ELF-1 (cell line): Measurements from ENCODE around the gene SLC16A13.
"Not testable (repeated sequence)": the region's sequence is repeated elsewhere in the genome, so short reads cannot be mapped to it uniquely, and the experiment has no call there.

Source experiments
- DNase-seq: peaks from one replicate; pipeline ENCODE4 v3.0.0-alpha.2; 2016; ENCODE audit warnings: low read depth, low spot score

Gene SLC16A13

DNA sequence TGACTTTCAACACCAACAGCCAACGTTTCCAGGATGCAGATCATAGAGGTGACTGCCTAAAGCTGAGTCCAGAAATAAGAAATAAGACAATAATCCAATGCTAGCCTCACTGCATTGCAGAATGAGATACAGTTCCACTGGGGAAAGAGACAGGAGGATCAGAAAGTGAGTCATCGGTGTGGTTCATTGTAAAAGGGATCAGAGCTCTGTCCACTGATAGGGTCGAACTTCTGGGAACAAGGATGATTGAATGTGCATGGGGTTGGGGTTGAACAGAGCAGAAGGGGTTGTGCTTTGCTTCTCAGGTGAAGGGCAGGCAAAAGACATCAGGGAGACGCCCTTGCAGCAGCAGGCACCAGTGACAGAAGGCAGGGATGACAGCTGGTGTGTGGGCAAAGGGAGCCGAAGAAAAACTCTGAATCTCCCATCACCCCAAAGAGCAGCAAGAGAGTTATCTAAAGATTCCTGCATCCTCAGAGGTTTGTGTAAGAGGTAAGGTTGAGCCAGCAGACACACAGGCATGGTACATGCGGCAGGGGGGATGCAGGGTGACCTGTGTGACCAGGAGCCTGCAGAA lies 27.8 kb downstream of the SLC16A13 start:
- no peak for DNase-seq

DNA sequence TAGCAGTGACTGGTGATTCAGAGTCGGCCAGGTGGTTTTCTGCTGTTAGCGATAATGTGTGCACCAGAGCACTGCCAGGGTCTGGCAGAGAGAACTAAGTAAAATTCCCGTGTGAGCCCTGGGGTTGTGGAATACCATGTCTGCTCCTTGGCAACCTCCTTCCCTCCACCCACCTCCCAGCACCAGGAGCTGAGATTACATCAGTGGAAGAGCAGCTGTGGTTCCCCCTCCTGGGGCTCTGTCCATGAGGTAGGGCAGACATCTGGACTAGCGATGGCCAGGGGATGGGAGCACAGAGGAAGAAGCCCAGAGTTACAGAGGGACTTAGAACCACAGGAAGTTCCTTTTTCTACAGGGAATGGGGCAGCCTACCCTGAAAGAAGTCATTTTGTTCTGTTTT lies 28.4 kb downstream of the SLC16A13 start:
- no peak for DNase-seq

DNA sequence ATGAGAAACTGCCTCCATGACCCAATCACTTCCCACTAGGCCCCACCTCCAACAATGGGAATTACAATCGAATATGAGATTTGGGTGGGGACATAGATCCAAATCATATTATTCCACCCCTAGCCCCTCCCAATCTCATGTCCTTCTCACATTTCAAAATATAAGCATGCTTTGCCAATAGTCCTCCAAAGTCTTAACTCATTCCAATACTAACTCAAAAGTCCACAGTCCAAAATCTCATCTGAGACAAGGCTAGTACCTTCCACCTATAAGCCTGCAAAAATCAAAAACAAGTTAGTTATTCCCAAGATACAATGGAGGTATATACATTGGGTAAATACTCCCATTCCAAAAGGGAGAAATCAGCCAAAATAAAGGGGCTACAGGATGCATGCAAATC lies 31.4 kb downstream of the SLC16A13 start:
- no peak for DNase-seq

DNA sequence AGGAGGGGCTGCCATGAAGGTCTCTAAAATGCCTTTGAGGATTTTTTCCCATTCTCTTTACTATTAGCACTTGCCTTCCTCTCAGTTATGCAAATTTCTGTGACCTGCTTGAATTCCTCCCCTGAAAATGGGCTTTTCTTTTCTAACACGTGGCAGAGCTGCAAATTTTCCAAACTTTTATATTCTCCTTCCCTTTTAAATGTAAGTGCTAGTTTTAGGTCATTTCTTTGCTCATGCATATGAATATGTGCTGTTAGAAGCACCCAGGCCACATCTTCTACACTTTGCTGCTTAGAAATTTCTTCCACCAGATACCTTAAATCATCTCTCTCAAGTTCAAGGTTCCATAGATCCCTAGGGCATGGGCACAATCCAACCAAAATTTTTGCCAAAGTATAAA lies 32.5 kb downstream of the SLC16A13 start:
- DNase-seq, result no peak

DNA sequence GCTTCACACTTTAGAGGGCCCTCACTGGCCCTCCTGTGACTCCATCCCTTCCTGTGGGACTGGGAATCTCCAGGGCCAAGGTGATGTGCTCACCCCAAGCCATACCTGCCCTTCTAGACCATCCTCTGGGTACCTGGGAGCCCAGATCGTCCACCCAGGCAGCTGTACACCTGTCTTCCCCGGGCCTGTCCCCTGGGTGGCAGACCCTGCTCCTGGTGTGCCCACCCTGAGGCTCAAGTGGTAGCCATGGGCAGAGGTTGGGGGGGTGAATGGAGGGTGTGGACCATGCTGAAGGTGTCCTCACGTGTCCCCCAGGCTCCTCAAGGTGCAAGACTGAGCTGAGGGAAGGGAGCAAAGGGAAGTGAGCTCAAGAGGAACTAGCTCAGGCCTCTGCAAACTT lies 34.9 kb downstream of the SLC16A13 start:
- no peak for DNase-seq

DNA sequence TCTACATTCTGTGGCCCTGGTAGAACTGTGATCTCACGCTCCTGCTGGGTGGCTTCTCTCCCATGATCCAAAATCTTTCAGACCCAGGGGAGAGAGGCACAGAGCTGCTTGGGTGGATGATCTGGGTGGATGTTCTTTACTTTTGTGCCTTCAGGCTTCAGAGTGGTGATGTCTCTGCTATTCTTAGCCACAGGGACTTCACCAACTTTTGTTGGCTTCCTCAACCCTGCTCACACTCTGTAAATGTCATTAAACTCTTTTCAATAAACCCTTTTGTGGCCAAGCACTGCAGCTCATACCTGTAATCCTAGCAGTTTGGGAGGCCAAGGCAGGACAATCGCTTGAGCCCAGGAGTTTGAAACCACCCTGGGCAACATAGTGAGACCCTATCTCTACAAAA lies 36.6 kb downstream of the SLC16A13 start:
- DNase-seq, result no peak

DNA sequence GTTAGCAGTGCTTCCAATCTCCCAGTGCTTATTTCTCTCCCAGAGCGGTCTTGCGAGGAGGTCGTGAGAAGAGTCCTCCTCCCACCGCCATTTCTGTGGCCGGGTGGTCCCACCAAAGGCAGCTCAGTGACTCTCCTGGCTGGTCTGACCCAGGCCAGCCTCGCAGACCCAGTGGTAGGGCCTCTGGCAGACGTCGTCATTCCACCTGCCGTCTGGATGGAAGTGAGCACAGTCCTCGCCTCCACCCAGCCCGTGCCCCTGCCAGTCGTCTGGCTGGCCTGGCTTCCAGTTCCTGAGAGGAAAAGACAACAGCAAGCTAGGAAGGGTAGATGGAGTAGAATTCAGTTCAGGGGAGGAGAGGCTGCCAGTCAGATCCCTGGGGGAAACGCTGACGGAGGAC lies 39.1 kb downstream of the SLC16A13 start:
- no peak for DNase-seq

DNA sequence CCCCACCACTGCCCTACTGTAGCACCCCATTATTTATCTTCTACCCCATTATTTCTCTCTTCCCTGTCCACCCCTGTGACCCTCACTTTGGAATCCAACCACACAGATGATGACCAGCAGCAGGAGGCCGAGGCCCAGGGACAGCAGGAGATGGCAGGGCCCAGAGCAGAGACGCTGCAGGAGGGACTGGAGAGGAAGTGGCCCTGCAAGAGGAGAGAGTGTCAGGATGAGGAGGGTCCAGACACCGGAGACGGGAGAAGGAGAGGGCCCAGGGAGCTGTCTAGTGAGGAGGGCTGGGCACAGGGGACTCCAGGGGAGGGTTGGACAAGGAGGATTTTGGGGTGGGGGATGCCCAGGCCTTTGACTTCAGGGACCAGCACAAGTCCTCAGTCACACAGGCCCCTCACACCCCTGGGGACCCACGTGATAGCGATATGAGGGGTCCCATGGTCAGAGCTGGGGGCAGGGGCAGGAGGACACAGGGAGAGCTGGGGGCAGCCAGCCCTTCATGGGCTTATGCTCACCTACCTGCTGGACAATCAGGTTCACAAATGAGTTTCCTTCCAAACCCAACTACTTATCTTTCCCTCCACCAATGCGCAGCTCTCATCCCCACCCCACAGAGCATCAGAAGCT lies 42.2 kb downstream of the SLC16A13 start:
- DNase-seq, result no peak

DNA sequence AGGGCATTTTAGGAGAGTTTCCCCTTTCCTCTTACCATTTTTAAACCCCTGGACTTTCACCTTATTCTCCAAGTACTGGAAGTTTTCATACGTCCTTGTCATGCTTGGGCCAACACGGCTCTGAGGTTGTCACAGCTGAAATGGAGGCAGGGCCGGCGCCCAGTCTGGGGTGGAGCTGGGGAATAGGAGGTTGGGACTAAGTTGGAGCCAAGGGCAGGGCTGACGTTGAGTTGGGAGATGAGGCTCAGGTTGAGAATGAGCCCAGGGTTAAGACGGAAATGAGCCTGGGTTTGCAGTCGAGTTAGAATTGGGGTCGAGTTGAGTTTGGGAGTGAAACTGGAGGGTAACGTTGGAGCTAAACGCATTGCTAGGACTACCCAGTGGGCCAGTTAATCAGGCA lies 42.9 kb downstream of the SLC16A13 start:
- DNase-seq, result no peak

DNA sequence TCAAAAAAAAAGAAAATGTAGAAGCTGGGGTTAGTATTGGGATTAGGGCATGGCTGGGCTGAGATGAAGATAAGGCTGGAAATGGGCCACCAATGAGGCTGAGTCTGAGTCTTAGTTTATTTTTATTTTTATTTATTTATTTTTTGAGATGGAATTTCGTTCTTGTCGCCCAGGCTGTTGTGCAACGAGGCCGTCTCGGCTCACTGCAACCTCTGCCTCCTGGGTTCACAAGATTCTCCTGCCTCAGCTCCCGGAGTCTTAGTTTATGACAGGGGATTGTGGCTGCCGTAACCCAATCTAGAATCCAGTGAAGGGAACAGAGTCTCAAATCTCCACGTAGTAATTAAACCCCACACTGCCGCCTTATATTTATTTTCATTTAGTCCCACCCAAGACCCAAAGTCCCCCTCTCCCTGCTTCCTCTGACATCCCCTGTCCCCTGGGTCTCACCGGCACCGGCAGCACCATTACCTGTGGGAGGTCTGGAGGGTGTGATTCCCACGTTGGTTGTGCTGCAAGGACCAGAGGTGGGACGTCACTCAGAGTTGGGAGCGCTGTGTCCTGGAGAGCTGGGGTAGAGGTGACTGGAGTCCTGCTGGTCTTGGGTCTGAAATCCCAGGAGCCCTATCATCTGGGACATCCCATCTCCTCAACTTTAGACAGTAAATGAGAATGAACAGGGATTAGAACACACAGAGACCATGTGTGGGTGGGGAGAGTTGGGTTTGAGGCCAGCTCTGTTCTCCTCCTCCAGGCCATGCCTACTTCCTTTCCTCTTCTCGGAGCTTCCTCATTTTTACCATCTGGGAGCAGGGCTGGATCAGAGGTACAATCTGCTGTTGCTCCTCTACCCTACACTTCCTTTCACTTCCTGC lies 44.0 kb downstream of the SLC16A13 start, which contains the start of gene CLEC10A:
Gene CLEC10A, minus strand, starts transcription at position 671 of the 875 bp plus-strand sequence. CDS start 1,439 bp downstream, outside the sequence.
- DNase-seq, result no peak

DNA sequence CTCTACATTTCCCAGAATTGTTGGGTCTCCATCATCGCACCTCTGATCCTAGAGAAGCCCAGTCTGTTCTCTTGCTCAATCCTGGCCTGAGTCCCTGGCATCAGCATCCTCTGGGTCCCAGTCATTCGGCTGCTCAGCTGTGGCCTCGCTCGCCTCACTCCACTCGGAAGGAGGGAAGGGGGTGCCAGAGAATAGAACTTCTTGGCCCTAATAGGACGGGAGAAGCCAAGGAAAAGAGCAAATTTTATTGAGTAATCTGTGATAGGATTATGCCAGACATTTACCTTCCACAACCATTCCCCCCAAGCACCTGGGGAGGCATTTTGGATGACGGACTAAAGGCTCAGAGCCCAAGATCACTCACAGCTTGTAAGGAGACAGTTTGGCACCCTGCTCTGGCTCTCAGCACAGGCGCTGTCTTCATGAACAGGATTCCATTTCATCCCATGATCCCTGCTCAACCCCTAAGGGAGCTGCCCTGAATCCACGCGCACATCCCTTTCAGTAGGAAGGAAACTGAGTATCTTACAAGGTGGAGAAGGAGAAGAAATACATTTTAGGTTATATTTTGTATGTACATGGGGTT lies 44.7 kb downstream of the SLC16A13 start:
- DNase-seq, result no peak

DNA sequence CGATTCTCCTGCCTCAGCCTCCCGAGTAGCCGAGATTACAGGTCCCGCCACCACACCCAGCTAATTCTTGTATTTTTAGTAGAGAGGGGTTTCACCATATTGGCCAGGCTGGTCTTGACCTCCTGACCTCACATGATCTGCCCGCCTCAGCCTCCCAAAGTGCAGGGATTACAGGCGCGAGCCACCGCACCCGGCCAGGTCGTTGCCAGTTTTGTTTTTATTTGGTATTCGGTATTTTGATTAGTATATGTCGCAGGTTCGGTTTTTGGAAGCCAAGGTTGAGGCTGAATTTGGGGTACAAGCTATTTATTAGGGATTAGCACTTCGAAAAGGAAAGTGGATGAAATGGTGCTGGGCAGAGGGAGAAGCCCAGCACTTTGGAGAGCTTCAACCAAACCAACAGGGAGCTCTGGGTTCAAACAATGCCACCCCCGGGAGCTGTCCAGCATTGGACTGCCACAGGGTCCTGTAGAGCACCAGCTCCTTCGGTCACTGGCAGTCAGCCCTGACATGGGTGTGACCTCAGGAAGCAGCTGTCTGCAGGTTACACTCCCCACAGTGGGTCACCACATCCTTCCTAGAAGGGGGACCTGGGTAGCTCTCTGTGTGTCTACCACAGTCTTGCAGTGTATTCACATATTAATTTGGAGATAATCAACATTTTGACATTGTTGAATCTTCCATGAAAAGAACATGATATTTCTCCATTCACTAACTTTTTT lies 45.7 kb downstream of the SLC16A13 start:
- no peak for DNase-seq

DNA sequence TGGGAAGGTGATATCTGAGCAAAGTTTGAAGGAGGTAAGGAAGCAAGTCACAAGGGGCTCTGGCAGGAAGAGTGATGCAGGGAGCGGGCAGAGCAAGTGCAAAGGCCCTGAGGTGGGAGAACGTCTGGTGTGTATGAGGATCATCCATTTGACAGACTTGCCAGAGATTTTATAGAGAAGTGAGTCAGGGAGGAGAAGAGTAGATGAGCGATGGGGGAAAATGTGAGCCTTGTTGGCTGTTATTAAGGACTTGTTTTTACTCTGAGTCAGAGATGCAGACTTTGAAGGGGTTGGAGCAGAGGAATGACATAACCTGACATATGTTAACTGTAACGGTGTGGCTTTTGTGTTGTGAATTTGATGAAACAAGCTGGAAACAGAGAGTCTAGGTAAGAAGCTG lies 47.8 kb downstream of the SLC16A13 start:
- DNase-seq, result no peak

DNA sequence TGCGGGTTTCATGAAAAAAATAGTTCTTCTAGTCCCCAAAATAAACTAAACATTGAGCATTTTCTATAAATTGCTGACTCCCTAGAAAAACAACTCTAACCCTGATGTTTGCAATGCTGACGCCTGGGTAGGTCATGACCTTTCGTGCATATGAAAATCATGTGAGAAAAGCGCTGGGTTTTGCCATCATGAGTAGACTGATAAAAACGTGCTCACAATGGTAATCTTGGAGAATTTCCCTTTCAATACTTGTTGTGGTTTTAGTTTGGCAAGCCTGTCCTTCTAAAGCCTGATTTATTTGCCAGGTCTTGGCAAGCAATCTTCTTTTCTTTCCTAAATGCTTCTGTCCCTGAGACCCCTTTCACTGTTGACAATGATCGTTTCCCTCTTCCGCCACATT lies 48.3 kb downstream of the SLC16A13 start:
- DNase-seq, result no peak

DNA sequence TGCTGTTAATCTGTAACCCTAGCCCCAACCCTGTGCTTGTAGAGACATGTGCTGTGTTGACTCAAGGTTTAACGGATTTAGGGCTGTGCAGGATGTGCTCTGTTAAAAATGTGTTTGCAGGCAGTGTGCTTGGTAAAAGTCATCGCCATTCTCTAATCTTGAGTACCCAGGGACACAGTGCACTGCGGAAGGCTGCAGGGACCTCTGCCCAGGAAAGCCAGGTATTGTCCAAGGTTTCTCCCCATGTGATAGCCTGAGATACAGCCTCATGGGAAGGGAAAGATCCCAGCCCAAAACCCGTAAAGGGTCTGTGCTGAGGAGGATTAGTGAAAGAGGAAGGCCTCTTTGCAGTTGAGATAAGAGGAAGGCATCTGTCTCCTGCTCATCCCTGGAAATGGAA lies 52.6 kb downstream of the SLC16A13 start:
- DNase-seq, result not testable (repeated sequence)

DNA sequence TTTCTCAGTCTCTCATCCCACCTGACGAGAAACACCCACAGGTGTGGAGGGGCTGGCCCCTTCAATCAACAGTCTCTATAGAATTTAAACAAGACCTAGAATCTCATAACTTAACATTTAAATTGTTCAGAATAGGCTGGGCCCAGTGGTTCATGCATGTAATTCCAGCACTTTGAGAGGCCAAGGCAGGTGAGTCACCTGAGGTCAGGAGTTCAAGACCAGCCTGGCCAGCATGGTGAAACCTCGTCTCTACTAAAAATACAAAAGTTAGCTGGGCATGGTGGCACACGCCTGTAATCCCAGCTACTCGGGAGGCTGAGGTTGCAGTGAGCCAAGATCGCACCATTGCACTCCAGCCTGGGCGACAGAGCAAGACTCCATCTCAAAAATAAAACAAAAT lies 53.8 kb downstream of the SLC16A13 start:
- not testable (repeated sequence) for DNase-seq
